A673 (cell line): ENCODE results near the gene SLC45A1. TPM values are rescaled to one million over a fixed set of nuclear protein-coding genes. Genes with fewer than 3 reads are reported as not detected.

ENCODE experiments used
- BruUV-seq: library from RNA; stranded (reverse); fragments of 400-500 nt; replicated peaks from 2 replicates; lab custom pipeline; 2021; lab: Mats Ljungman, UMichigan
- CTCF ChIA-PET: fragments of 300-600 bp; sonication (Branson Sonifier 250); formaldehyde crosslinking; loops from one replicate; lab custom pipeline; 2022; ENCODE audit warnings: antibody characterized with exemption; lab: Charles Lee
- POLR2A ChIA-PET: fragments of 300-600 bp; sonication (Branson Sonifier 250); formaldehyde crosslinking; loops from one replicate; lab custom pipeline; 2022; ENCODE audit warnings: antibody characterized with exemption; ENCODE audit not compliant: low non-redundant PET; lab: Charles Lee
- DNase-seq: peaks from one replicate; pipeline ENCODE4 v3.0.0-alpha.2; 2015; ENCODE audit warnings: low spot score
- H3K27ac ChIP-seq: fragments of 200-600 bp; sonication (generic); 2 replicates; pipeline ENCODE4 v1.5.1; 2016; ENCODE audit warnings: mixed run types, low read depth, mild to moderate bottlenecking, mixed read lengths, antibody characterized with exemption, low read length; ENCODE audit not compliant: poor library complexity, severe bottlenecking
- H3K27me3 ChIP-seq: fragments of 200-600 bp; sonication (generic); replicated peaks from 2 replicates; pipeline ENCODE4 v1.6.1; 2017; ENCODE audit warnings: mixed run types, low read depth, mild to moderate bottlenecking, mixed read lengths, antibody characterized with exemption, low read length; ENCODE audit not compliant: insufficient read depth, poor library complexity
- H3K36me3 ChIP-seq: fragments of 200-600 bp; sonication (generic); 2 replicates; pipeline ENCODE4 v1.6.1; 2016; ENCODE audit warnings: mixed run types, mild to moderate bottlenecking, mixed read lengths, antibody characterized with exemption, low read length; ENCODE audit not compliant: insufficient read depth, poor library complexity, severe bottlenecking
- H3K4me1 ChIP-seq: fragments of 200-600 bp; sonication (generic); 2 replicates; pipeline ENCODE4 v1.6.1; 2017; ENCODE audit warnings: mixed run types, mild to moderate bottlenecking, mixed read lengths, antibody characterized with exemption, low read length; ENCODE audit not compliant: insufficient read depth, poor library complexity, severe bottlenecking
- H3K4me3 ChIP-seq: fragments of 200-600 bp; sonication (generic); 2 replicates; pipeline ENCODE4 v1.5.1; 2016; ENCODE audit warnings: low read depth, mixed run types, mild to moderate bottlenecking, mixed read lengths, low read length; ENCODE audit not compliant: poor library complexity, severe bottlenecking
- H3K9me3 ChIP-seq: fragments of 200-600 bp; sonication (generic); 2 replicates; pipeline ENCODE4 v1.6.1; 2016; ENCODE audit warnings: mixed run types, low read depth, mild to moderate bottlenecking, mixed read lengths, antibody characterized with exemption, low read length; ENCODE audit not compliant: poor library complexity, severe bottlenecking
- EZH2 ChIP-seq: fragments of 200-600 bp; sonication (generic); IDR thresholded peaks from 2 replicates; pipeline ENCODE4 v1.6.1; 2017; ENCODE audit warnings: borderline replicate concordance, low read depth, mild to moderate bottlenecking, mixed read lengths, antibody characterized with exemption, low read length; ENCODE audit not compliant: poor library complexity, severe bottlenecking
- intact Hi-C: fragments of 100-400 bp; cut with micrococcal nuclease; formaldehyde crosslinking; loops from one replicate; pipeline ENCODE4 v1.10.0; 2022; ENCODE audit not compliant: unreplicated experiment
- total RNA-seq: library from RNA; stranded (reverse); gene quantifications from 2 replicates; pipeline ENCODE4 v1.2.3, GENCODE V29; 2021
- TF ChIP-seq, protein P1 (sequence below): fragments of 300-800, 200-600 bp; sonication (generic); conservative IDR thresholded peaks from 2 replicates; pipeline ENCODE4 v1.5.1; 2017; ENCODE audit warnings: low read depth, mild to moderate bottlenecking, antibody characterized with exemption, low read length, moderate library complexity, mixed read lengths

The SLC45A1 gene
- total RNA-seq, 1 experiment from 2014 or later = 0.82 TPM

DNA sequence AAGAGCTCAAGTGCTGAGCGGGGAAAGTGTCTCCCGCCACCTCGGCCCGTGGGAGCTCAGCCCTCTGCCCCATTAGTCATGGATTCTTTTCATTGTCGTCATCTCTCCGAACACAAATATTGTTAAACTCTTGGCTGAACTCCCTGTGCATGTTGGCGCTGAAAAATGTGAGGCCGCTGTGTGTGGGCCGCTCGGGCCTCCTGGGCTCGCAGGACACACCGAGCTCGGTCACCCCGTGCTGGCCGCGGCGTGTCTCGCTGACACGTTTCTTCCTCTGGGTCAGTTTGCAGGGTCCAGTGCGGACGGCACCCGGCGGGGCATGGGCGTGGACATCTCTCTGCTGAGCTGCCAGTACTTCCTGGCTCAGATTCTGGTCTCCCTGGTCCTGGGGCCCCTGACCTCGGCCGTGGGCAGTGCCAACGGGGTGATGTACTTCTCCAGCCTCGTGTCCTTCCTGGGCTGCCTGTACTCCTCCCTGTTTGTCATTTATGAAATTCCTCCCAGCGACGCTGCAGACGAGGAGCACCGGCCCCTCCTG, 25.6 kb downstream of the SLC45A1 start:
- H3K9me3 ChIP-seq = no peaks in the 10 kb centered on the region
- intact Hi-C loops = loop anchor here (10.0 kb wide), 2 partner anchors 329 to 679 kb away; no protein-coding TSS in a partner anchor
- peaks cover 11% of the 10 kb centered on the region for H3K4me1 ChIP-seq
- no TSS peak for BruUV-seq
- H3K27me3 ChIP-seq = no peaks in the 10 kb centered on the region
- H3K4me3 ChIP-seq = no peak overlapping the region
- POLR2A ChIA-PET = no interaction called here
- H3K36me3 ChIP-seq = no peaks in the 10 kb centered on the region
- TF ChIP-seq EZH2 = no peak
- TF ChIP-seq, protein P1, sequence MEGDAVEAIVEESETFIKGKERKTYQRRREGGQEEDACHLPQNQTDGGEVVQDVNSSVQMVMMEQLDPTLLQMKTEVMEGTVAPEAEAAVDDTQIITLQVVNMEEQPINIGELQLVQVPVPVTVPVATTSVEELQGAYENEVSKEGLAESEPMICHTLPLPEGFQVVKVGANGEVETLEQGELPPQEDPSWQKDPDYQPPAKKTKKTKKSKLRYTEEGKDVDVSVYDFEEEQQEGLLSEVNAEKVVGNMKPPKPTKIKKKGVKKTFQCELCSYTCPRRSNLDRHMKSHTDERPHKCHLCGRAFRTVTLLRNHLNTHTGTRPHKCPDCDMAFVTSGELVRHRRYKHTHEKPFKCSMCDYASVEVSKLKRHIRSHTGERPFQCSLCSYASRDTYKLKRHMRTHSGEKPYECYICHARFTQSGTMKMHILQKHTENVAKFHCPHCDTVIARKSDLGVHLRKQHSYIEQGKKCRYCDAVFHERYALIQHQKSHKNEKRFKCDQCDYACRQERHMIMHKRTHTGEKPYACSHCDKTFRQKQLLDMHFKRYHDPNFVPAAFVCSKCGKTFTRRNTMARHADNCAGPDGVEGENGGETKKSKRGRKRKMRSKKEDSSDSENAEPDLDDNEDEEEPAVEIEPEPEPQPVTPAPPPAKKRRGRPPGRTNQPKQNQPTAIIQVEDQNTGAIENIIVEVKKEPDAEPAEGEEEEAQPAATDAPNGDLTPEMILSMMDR = no peak
- CTCF ChIA-PET = interaction anchor here (0.6 to 1.4 kb wide), 2 partner anchors 32 to 328 kb away, joined by 3 to 6 read pairs; no protein-coding TSS in a partner anchor
- H3K27ac ChIP-seq = no peak overlapping the region
- DNase-seq = peak; percentile 70

DNA sequence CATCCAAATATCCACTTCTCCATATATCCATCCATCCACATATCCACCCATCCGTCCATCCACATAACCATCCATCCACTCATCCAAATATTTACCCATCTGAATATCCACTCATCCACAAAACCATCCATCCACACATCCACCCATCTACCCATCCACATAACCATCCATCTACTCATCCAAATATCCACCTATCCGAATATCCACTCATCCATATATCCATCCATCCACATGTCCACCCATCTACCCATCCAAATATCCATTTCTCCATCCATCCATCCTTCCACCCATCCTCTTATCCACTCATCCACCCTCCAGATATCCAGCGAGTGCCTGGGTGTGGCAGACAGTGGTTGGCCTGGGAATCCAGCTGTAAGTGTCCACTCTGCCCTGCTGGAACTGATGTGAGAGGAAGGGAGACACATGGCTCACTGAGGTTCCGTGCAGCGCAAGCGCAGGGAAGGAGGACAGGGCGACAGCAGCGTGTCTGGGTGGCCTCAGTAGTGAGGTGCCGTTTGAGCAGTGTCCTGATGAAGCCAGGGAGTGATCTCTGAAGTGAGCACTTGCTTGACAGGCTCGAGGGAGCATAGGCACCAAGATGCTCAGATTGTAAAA, 27.1 kb downstream of the SLC45A1 start:
- POLR2A ChIA-PET = no interaction called here
- Histone ChIP-seq H3K27ac (no peak overlapping the region), H3K36me3 (no peaks in the 10 kb centered on the region), H3K27me3 (no peaks in the 10 kb centered on the region), H3K4me3 (no peak overlapping the region), H3K9me3 (no peaks in the 10 kb centered on the region), H3K4me1 (peaks cover 11% of the 10 kb centered on the region)
- intact Hi-C loops = loop anchor here (10.0 kb wide), 2 partner anchors 330 to 680 kb away; no protein-coding TSS in a partner anchor
- no peak for TF ChIP-seq EZH2
- TF ChIP-seq, protein P1 = no peak
- CTCF ChIA-PET = interaction anchor here (0.5 to 1.4 kb wide), 2 partner anchors 330 to 381 kb away, joined by 3 to 5 read pairs; no protein-coding TSS in a partner anchor
- BruUV-seq = no TSS peak
- DNase-seq = no peak

DNA sequence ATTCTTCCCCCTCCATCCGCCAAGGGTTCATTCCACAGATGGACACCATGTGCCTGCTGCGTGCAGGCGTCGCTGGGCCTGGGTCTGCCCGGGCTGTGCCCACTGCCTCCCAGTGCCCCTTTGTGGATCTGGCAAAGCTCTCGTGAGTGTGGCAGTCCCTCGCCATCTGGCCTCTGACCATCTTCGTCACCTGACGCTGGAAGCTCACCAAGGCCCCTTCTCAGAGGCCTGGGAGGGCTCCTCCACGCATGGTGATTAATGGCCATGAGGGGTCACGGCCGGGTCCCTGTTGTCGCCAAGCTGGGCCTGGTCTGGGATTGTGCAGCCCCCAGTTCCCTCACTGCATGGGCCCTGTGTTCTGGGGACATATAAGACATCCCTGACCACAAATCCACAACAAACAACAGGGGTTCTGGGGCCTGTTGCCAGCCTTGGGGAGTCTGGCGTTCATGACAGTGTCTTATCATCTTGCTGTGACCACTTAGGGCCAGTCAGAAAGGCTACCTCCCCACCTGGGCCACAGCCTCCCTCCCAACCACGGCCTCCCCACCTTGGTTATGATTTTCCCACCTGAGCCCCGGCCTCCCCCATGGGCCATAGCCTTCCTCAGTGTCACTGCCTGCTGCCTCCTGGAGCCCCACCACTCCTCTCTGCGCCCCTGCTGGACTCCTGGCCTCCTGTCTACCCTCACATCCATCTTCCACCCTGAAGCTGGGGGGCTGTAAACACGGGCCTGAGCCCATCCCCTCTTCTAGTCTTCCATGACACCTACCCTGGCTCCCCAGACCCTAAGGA, 27.9 kb downstream of the SLC45A1 start:
- Histone ChIP-seq H3K36me3 (no peaks in the 10 kb centered on the region), H3K9me3 (no peaks in the 10 kb centered on the region), H3K27ac (no peak overlapping the region), H3K4me1 (peaks cover 14% of the 10 kb centered on the region), H3K4me3 (no peak overlapping the region), H3K27me3 (no peaks in the 10 kb centered on the region)
- no peak for DNase-seq
- intact Hi-C loops = loop anchor here (10.0 kb wide), 2 partner anchors 331 to 681 kb away; no protein-coding TSS in a partner anchor
- TF ChIP-seq, protein P1 = no peak
- no peak for TF ChIP-seq EZH2
- ChIA-PET POLR2A (no interaction called here), CTCF (no interaction called here)
- no TSS peak for BruUV-seq
